Kidney (tissue), 14 donors: Measurements from ENCODE around the gene TEDDM1. TPM values are rescaled to one million over a fixed set of nuclear protein-coding genes. Genes with fewer than 3 reads are reported as not detected.

Experiments
- DNase-seq, 5 donors: peaks; one replicate each; pipeline ENCODE4 v3.0.0-alpha.2; 2013 to 2020
- FAIRE-seq: peaks from 2 replicates; lab custom pipeline; 2012; peaks lifted over from hg19 to GRCh38; lab: Jason Lieb, UNC
- H3K27ac ChIP-seq, 2 donors: one replicate each; pipeline ENCODE4 v1.7.0; 2013; ENCODE audit warnings: low read depth in 2 of 2, low read length in 2 of 2, inconsistent platforms in 1 of 2
- H3K27me3 ChIP-seq: one replicate; pipeline ENCODE4 v1.7.1; 2013; ENCODE audit warnings: low read length, inconsistent platforms; ENCODE audit not compliant: control insufficient read depth, insufficient read depth
- H3K36me3 ChIP-seq, 3 donors: one replicate each; pipeline versions ENCODE4 v1.7.0 to v1.7.1; 2013; ENCODE audit warnings: low read length in 3 of 3, control low read depth in 1 of 3, inconsistent platforms in 1 of 3; ENCODE audit not compliant: insufficient read depth in 3 of 3, control insufficient read depth in 2 of 3
- H3K4me1 ChIP-seq, 3 donors: one replicate each; pipeline versions ENCODE4 v1.7.0 to v1.7.1; 2013; ENCODE audit warnings: low read length in 3 of 3, inconsistent platforms in 1 of 3, low read depth in 1 of 3; ENCODE audit not compliant: control insufficient read depth in 2 of 3, insufficient read depth in 2 of 3
- H3K4me3 ChIP-seq, 3 donors: one replicate each; pipeline versions ENCODE4 v1.7.0 to v1.8.1; 2013; ENCODE audit warnings: low read length in 3 of 3, control low read depth in 1 of 3, inconsistent platforms in 1 of 3
- H3K9ac ChIP-seq, 3 donors: one replicate each; pipeline versions ENCODE4 v1.7.0 to v1.7.1; 2013; ENCODE audit warnings: low read length in 3 of 3, control low read depth in 1 of 3, inconsistent platforms in 1 of 3
- H3K9me3 ChIP-seq, 3 donors: one replicate each; pipeline versions ENCODE4 v1.7.0 to v1.7.1; 2013; ENCODE audit warnings: low read length in 3 of 3, control low read depth in 1 of 3, inconsistent platforms in 1 of 3; ENCODE audit not compliant: control insufficient read depth in 2 of 3, insufficient read depth in 1 of 3
- intact Hi-C: fragments of 100-400 bp; cut with DNase I; formaldehyde crosslinking; loops from one replicate; pipeline ENCODE4 v1.11.1; 2022
- polyA plus RNA-seq: library from polyadenylated mRNA; stranded (reverse); fragments of 350-450 nt; fragmentation: Illumina TruSeq; extraction: RNeasy Lipid Tissue Mini Kit (QIAGEN cat#74804); gene quantifications from one replicate; pipeline ENCODE4 v1.2.3, GENCODE V29; 2014; ENCODE audit warnings: low read depth, low replicate concordance; ENCODE audit not compliant: insufficient read depth
- total RNA-seq: library from RNA; stranded (reverse); fragmentation: NEBNext Ultra II Directional; extraction: Animal tissue kit (Norgen Biotek cat#: 25700); gene quantifications from one replicate; pipeline ENCODE4 v1.2.1, GENCODE V29; 2021
- TF ChIP-seq, protein P1 (sequence below): IDR thresholded peaks from 3 replicates; pipeline ENCODE4 v1.5.1; 2012; ENCODE audit warnings: mild to moderate bottlenecking, moderate library complexity, borderline replicate concordance; ENCODE audit not compliant: insufficient read depth; ENCODE audit errors: extremely low read depth
- donor health status: control.
- donor health status: control.
- donor health status: control.
- donor health status: control.
- donor health status: control.
- donor health status: DM: yes; HTN: yes; CAD: no.
- donor health status: Normal renal cell carcinoma (clear cell type).

Gene TEDDM1
- total and polyA plus RNA-seq, 2 donors from 2014 or later, result not detected

DNA sequence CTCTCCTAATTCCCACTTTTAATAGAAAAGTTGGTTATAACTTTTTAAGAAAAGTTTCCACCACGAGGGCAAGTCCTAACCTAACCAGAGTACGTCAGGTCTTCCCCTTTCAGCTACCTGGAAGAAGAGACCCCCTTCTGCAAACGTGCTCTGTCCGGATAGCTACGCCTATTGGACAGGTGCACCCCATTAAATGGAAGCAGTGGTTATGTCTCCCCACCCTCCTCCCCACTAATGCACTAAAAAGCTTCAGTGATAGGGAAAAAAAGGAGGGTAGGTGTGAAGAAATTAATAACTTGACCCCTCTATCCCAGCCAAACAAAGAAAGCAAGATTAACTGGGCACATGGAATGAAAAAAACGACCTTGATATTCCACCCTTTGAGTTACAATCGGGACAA lies 16.5 kb downstream of the TEDDM1 start:
- H3K27ac ChIP-seq, result no peak overlapping the region
- no peaks in the 10 kb centered on the region for H3K9me3 ChIP-seq
- no peak for DNase-seq
- TF ChIP-seq, protein P1, sequence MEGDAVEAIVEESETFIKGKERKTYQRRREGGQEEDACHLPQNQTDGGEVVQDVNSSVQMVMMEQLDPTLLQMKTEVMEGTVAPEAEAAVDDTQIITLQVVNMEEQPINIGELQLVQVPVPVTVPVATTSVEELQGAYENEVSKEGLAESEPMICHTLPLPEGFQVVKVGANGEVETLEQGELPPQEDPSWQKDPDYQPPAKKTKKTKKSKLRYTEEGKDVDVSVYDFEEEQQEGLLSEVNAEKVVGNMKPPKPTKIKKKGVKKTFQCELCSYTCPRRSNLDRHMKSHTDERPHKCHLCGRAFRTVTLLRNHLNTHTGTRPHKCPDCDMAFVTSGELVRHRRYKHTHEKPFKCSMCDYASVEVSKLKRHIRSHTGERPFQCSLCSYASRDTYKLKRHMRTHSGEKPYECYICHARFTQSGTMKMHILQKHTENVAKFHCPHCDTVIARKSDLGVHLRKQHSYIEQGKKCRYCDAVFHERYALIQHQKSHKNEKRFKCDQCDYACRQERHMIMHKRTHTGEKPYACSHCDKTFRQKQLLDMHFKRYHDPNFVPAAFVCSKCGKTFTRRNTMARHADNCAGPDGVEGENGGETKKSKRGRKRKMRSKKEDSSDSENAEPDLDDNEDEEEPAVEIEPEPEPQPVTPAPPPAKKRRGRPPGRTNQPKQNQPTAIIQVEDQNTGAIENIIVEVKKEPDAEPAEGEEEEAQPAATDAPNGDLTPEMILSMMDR, result no peak
- H3K27me3 ChIP-seq, result no peaks in the 10 kb centered on the region
- no peak overlapping the region for H3K9ac ChIP-seq
- H3K36me3 ChIP-seq, result peaks cover 21 to 44% (median 29%) of the 10 kb centered on the region in 3 donors
- peaks cover 0 to 2% (median 0%) of the 10 kb centered on the region in 3 donors for H3K4me1 ChIP-seq
- intact Hi-C loops, result no loop called here
- FAIRE-seq, result no peak
- H3K4me3 ChIP-seq, result no peak overlapping the region

DNA sequence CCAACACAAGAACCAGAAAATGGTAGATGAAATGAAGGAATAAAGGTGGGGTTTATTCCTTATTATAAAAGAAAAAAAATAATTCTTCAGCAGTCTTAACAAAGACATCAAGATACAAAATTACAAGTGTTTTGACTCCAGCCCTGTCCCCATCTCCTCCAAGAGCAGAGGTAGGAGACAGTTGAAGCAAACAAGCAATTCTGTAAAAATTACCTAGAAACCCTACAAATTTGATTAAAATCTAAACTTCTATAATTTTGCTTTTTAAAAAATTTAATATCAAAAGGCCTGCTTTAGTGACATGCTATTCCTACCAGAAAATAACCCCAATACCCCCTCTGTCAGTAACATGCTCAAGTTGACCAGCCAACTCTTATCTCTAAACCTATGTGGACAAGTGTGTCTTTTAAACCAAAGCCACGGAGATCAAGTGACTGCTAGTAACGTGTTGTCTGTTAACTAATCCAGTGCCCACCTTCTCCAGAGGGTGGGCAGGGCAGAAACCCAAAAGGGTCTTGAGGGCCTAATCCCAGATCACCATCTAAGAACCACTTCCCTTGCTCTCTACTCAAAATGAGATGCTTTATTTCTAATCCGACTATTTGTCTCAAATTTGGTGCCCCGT lies 17.3 kb downstream of the TEDDM1 start:
- FAIRE-seq (no peak), DNase-seq (no peak)
- H3K27ac ChIP-seq, result no peak overlapping the region
- H3K9ac ChIP-seq, result no peak overlapping the region
- H3K9me3 ChIP-seq, result no peaks in the 10 kb centered on the region
- peaks cover 21 to 41% (median 29%) of the 10 kb centered on the region in 3 donors for H3K36me3 ChIP-seq
- H3K4me1 ChIP-seq, result no peaks in the 10 kb centered on the region
- intact Hi-C loops, result no loop called here
- H3K27me3 ChIP-seq, result no peaks in the 10 kb centered on the region
- TF ChIP-seq, protein P1, result no peak
- no peak overlapping the region for H3K4me3 ChIP-seq

DNA sequence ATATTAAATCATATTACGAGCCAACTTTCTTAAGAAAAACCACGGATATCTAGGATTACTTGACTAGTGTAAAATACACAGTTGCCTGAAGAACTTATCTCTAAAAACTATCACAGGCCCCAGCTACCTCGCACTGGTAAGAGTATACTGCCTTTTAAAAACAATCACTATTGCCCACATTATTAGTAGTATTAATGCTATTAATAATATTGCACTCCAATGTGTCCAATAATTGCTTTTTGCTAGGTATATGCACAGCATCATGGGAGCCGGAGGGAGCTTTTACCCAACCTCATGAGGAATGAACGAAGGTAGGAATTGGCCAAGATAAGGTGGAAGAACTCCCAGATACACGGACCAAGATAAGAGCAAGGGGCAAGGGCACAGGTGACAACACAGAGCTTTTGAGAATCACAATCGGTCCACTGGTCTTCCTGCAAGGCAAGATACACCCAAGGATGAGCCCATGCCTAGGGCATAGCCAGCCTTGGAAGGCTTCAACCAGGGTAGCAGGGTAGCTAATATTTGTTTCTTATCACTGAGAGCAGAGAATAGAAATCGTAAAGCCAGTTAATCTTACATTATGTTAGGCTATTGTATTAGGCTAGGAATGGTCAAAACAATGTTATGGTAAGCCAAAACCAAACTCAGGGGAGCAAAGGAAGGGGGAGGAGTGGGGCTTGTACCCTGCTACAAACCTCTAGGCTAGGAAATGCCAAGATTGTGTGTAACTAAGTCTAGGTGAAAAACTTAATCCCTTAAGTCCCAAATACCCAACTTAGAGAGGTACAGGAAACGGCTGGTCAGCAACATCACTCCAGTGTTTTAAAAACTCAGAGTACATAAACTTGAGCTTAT lies 18.3 kb downstream of the TEDDM1 start:
- H3K9ac ChIP-seq, result no peak overlapping the region
- peaks cover 14 to 31% (median 22%) of the 10 kb centered on the region in 3 donors for H3K36me3 ChIP-seq
- H3K27me3 ChIP-seq, result no peaks in the 10 kb centered on the region
- H3K4me1 ChIP-seq, result no peaks in the 10 kb centered on the region
- DNase-seq (no peak), FAIRE-seq (no peak)
- intact Hi-C loops, result no loop called here
- H3K9me3 ChIP-seq, result no peaks in the 10 kb centered on the region
- H3K4me3 ChIP-seq, result no peak overlapping the region
- H3K27ac ChIP-seq, result no peak overlapping the region
- TF ChIP-seq, protein P1, result no peak
